Measurements from ENCODE around the gene PSME4.

Gene PSME4

DNA sequence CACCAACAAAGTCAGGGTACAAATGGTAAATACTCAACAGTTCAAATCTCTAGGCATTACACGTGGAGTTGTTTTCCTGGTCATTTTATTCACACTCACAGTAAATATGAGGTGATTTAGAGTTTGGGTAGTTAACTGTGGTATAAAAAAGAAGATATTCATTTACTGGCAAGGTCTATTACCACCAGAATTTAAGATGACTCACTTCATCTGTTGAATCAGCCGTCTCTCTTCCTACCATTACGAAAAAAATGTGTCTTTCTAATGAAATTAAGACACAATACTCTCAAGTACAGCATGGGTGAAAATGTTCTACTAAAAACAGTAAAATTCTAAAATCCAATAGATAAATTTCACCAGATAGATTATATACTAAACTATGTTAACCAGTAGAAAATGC is 90.0 kb downstream of the PSME4 start:
- TF ChIP-seq, protein P1, sequence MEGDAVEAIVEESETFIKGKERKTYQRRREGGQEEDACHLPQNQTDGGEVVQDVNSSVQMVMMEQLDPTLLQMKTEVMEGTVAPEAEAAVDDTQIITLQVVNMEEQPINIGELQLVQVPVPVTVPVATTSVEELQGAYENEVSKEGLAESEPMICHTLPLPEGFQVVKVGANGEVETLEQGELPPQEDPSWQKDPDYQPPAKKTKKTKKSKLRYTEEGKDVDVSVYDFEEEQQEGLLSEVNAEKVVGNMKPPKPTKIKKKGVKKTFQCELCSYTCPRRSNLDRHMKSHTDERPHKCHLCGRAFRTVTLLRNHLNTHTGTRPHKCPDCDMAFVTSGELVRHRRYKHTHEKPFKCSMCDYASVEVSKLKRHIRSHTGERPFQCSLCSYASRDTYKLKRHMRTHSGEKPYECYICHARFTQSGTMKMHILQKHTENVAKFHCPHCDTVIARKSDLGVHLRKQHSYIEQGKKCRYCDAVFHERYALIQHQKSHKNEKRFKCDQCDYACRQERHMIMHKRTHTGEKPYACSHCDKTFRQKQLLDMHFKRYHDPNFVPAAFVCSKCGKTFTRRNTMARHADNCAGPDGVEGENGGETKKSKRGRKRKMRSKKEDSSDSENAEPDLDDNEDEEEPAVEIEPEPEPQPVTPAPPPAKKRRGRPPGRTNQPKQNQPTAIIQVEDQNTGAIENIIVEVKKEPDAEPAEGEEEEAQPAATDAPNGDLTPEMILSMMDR (IDR thresholded peaks at IDR 0.05): no peak
- H3K4me3 ChIP-seq (ENCODE audit: low read depth in 1 of 2, low read length in 1 of 2): no peak overlapping the region
- no peaks in the 10 kb centered on the region for H3K27me3 ChIP-seq
- H3K4me1 ChIP-seq (ENCODE audit: control insufficient read depth in 1 of 2, insufficient read depth in 1 of 2, low read depth in 1 of 2, low read length in 1 of 2): no peaks in the 10 kb centered on the region
- no peaks in the 10 kb centered on the region for H3K9me3 ChIP-seq
- peaks cover 76% of the 10 kb centered on the region for H3K36me3 ChIP-seq
- H3K27ac ChIP-seq: no peak overlapping the region

DNA sequence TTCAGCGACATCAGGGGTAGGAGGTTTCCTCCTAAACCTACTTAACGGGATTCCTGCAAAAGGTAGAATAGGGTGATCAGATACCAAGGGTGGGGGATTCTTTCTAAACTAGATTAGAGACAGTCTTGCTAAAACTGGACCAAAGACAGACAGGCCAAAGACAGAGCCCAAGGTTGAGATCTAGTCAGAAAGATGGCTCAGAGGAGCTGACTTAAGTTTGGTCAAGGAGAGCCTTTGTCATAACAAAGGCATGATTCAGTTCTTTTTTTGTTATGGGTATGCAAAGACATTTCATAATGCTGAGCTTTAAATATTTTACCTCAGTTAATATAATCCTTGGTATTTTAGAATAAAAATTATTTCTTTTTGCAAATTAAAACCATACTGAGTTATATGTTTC is 93.2 kb downstream of the PSME4 start:
- Histone ChIP-seq H3K4me3 (ENCODE audit: low read depth in 1 of 2, low read length in 1 of 2) (no peak overlapping the region), H3K9me3 (no peaks in the 10 kb centered on the region), H3K27ac (no peak overlapping the region), H3K36me3 (peaks cover 74% of the 10 kb centered on the region), H3K4me1 (ENCODE audit: control insufficient read depth in 1 of 2, insufficient read depth in 1 of 2, low read depth in 1 of 2, low read length in 1 of 2) (no peaks in the 10 kb centered on the region), H3K27me3 (no peaks in the 10 kb centered on the region)
- TF ChIP-seq, protein P1 (IDR thresholded peaks at IDR 0.05): no peak

DNA sequence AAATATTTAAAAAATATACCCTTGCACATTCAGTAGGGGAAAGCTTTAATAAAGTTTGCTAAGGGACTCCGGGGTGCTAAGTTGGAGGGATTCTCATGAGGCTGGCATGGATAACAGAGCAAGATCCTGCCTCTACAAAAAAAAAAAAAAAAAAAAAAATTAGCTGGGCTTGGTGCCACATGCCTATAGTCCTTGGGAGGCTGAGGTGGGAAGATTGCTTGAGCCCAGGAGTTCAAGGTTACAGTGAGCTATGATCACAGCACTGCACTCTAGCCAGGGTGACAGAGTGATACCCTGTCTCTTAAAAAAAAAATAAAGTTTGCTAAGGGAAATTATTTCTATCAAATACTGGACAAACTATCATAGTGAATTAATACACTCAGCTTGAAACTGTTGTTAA is 93.7 kb downstream of the PSME4 start:
- H3K9me3 ChIP-seq: no peaks in the 10 kb centered on the region
- TF ChIP-seq, protein P1 (IDR thresholded peaks at IDR 0.05): no peak
- no peaks in the 10 kb centered on the region for H3K4me1 ChIP-seq (ENCODE audit: control insufficient read depth in 1 of 2, insufficient read depth in 1 of 2, low read depth in 1 of 2, low read length in 1 of 2)
- peaks cover 72% of the 10 kb centered on the region for H3K36me3 ChIP-seq
- H3K4me3 ChIP-seq (ENCODE audit: low read depth in 1 of 2, low read length in 1 of 2): no peak overlapping the region
- H3K27me3 ChIP-seq: no peaks in the 10 kb centered on the region
- H3K27ac ChIP-seq: no peak overlapping the region

DNA sequence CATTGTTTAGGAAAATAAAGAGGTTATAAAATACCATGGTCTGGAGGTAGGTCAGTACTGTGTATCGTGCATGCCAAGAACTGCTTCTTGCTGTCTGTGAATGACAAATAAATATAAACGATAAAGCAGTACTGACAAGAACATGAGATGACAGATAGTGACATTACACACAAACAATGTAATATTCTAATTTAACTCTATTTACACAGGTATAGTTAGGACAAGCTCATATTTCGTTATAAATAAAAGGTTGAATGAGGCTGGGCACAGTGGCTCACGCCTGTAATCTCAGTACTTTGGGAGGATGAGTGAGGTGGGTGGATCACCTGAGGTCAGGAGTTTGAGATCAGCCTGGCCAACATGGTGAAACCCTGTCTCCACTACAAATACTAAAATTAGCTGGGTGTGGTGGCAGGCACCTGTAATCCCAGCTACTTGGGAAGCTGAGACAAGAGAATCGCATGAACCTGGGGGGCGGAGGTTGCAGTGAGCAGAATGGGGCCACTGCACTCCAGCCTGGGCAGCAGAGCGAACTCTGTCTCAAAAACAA is 96.3 kb downstream of the PSME4 start:
- TF ChIP-seq, protein P1 (IDR thresholded peaks at IDR 0.05): no peak
- no peaks in the 10 kb centered on the region for H3K9me3 ChIP-seq
- H3K27me3 ChIP-seq: no peaks in the 10 kb centered on the region
- H3K4me3 ChIP-seq (ENCODE audit: low read depth in 1 of 2, low read length in 1 of 2): no peak overlapping the region
- H3K36me3 ChIP-seq: peaks cover 75% of the 10 kb centered on the region
- H3K4me1 ChIP-seq (ENCODE audit: control insufficient read depth in 1 of 2, insufficient read depth in 1 of 2, low read depth in 1 of 2, low read length in 1 of 2): no peaks in the 10 kb centered on the region
- H3K27ac ChIP-seq: no peak overlapping the region

DNA sequence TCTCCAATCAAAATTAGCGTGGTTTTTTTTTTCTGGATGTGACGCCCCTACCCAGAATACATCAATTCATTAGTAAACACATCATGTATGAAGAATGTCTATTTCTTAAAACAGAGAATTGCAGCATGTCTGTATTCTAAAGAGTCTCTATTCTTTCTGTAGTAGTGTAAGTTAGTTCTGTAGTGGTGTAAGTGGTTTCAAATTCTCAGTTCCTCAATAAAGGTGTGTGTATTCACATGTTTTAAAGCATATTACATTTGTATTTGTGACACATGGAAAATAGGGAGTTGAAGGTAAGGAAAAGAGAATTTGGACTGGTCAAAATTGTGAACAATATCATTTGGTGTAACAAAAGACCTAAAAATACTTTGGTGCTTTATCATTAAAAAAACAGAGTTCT is 103.0 kb downstream of the PSME4 start:
- peaks cover 71% of the 10 kb centered on the region for H3K36me3 ChIP-seq
- H3K27ac ChIP-seq: no peak overlapping the region
- no peak overlapping the region for H3K4me3 ChIP-seq (ENCODE audit: low read depth in 1 of 2, low read length in 1 of 2)
- TF ChIP-seq, protein P1 (IDR thresholded peaks at IDR 0.05): no peak
- H3K9me3 ChIP-seq: no peaks in the 10 kb centered on the region
- H3K27me3 ChIP-seq: no peaks in the 10 kb centered on the region
- H3K4me1 ChIP-seq (ENCODE audit: control insufficient read depth in 1 of 2, insufficient read depth in 1 of 2, low read depth in 1 of 2, low read length in 1 of 2): no peaks in the 10 kb centered on the region

DNA sequence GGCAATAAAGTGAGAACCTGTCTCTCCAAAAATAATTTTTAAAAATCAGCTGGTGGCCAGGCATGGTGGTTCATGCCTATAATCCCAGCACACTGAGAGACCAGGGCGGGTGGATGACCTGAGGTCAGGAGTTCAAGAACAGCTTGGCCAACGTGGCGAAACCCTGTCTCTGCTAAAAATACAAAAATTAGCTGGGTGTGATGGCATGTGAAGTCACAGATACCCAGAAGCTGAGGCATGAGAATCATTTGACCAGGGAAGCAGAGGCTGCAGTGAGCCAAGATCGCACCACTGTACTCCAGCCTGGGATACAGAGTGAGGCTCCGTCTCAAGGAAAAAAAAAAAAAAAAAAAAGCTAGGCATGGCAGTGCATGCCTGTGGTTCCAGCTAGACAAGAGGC is 103.6 kb downstream of the PSME4 start:
- no peak overlapping the region for H3K4me3 ChIP-seq (ENCODE audit: low read depth in 1 of 2, low read length in 1 of 2)
- H3K9me3 ChIP-seq: no peaks in the 10 kb centered on the region
- TF ChIP-seq, protein P1 (IDR thresholded peaks at IDR 0.05): no peak
- no peaks in the 10 kb centered on the region for H3K27me3 ChIP-seq
- H3K36me3 ChIP-seq: peaks cover 69% of the 10 kb centered on the region
- H3K27ac ChIP-seq: no peak overlapping the region
- H3K4me1 ChIP-seq (ENCODE audit: control insufficient read depth in 1 of 2, insufficient read depth in 1 of 2, low read depth in 1 of 2, low read length in 1 of 2): no peaks in the 10 kb centered on the region
